ENCODE results near the gene RICTOR.
"Not testable (repeated sequence)": the region's sequence is repeated elsewhere in the genome, so short reads cannot be mapped to it uniquely, and the experiment has no call there.

The RICTOR gene

DNA sequence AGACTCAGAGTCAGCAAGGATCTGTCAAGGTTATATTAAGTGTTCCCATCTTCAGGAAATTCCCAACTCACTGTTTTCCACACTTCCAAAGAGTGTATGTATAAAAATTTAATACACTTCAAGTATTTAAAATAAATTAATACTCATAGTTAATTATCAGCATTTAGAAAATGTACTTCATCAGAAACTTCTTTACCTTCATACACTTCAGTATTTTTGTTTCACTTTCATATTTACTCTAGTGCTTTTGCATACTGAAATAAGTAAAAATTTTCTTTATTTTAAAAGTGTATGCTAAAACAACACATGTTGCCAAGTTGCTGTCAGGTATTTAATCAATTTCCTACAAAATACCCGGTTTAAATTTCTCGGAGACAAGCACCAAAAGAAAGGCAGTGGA, 16.5 kb downstream of the RICTOR start:
- H3K4me3 ChIP-seq (ENCODE audit: low read depth, low read length), result no peak overlapping the region

GRCh38 chr5:39055768-39056398, 18.3 kb downstream of the RICTOR start:
- no peak overlapping the region for H3K4me3 ChIP-seq (ENCODE audit: low read depth, low read length)

GRCh38 chr5:39055027-39055767, 19.0 kb downstream of the RICTOR start:
- H3K4me3 ChIP-seq (ENCODE audit: low read depth, low read length), result no peak overlapping the region

GRCh38 chr5:39053189-39053588, 21.0 kb downstream of the RICTOR start:
- H3K4me3 ChIP-seq (ENCODE audit: low read depth, low read length), result no peak overlapping the region

- no peak overlapping the region for H3K4me3 ChIP-seq (ENCODE audit: low read depth, low read length)
Measured at GRCh38 chr5:39052141-39052540, 22.1 kb downstream of the RICTOR start.

DNA sequence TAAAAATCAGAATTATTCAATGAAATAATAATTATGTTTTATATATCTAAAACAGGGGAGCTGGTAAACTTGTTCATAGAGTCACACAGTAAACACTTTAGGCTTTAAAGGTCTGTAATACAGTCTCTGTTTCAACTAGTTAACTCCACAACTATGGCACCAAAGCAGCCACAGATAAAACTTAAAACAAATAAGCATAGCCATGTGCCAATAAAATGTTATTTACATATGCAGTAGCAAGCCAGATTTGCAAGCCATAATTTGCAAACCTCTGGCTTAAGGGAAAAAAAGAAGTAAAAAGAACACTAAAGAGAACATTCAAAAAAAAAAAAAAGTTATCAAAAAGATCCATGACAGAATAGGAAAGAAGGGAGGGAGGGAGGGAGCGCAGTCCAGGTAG, 24.9 kb downstream of the RICTOR start:
- H3K4me3 ChIP-seq (ENCODE audit: low read depth, low read length), result no peak overlapping the region

- no peak overlapping the region for H3K4me3 ChIP-seq (ENCODE audit: low read depth, low read length)
Measured at GRCh38 chr5:39040875-39041274, 33.3 kb downstream of the RICTOR start.

GRCh38 chr5:39034493-39034892, 39.7 kb downstream of the RICTOR start:
- not testable (repeated sequence) for H3K4me3 ChIP-seq (ENCODE audit: low read depth, low read length)

DNA sequence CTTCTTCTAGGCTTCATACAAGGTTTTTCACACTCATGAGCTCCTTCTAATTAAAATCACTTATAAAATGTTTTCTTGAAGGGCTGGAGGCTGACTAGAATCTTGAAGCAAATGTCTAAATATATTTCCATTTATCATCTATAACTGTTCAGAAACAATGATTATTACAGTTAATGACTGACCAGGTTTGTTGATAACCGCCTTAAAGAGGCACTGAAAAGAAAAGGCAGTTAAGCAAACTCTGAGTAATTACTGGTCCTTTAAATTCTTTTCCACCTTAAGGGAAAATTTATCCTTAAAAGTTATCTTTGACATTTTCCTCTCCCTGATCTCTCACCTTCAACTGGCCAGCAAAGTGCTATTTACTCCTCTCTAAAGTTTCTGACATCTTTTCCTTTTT, 43.2 kb downstream of the RICTOR start:
- H3K4me3 ChIP-seq (ENCODE audit: low read depth, low read length), result no peak overlapping the region

DNA sequence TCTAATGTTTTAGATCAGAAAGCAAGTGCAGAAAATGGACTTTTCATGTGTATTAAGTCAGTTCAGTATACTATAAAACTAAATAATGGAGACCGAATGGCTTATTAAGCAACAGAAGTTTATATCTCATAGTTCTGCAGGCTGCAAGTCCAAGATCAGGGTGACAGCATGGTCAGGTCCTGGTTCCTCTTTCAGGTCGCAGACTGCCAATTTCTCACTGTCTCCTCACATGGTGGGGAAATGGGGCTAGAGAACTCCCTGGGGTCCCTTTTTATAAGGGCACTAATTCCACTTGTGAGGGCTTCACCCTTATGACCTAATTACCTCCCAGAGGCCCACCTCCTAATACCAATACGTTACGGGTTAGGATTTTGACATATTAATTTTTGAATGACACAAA, 48.7 kb downstream of the RICTOR start:
- no peak overlapping the region for H3K4me3 ChIP-seq (ENCODE audit: low read depth, low read length)

DNA sequence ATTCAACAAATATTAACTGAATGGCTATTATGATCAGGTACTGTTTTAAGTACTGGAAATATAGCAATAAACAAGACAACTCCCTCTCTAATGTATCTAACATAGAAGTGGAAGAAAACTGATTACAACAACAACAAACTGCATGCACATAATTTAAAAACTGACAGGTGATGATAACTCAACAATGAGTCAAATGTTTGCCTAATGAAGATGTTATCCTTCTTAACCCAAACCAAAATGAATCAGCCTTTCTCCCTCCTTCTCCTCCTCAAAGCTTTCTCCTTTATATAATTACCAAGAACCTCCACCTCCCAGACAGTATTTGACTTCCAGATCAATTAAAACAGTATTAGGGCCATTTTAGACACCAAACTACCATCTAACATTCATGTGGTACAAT, 49.3 kb downstream of the RICTOR start:
- no peak overlapping the region for H3K4me3 ChIP-seq (ENCODE audit: low read depth, low read length)

GRCh38 chr5:39024005-39024404, 50.2 kb downstream of the RICTOR start:
- no peak overlapping the region for H3K4me3 ChIP-seq (ENCODE audit: low read depth, low read length)

- no peak overlapping the region for H3K4me3 ChIP-seq (ENCODE audit: low read depth, low read length)
Measured at GRCh38 chr5:39023121-39023520, 51.1 kb downstream of the RICTOR start.

DNA sequence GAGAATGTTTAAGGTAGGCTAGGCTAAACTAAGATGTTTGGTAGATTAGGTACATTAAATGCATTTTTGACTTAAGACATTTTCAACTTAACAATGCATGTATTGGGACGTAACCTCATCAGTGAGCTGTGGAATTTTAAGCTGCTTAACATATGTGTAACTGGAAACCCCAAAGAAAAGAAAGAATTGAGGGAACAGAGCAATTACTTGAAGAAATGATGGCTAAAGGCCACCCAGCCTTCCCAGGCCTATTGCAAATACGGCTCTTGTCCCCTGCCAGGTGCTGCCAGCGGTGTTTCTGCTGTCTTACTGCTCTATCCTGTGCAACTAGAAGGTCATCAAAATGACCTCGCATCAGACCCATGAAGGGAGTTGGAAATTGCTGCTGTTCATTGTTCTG, 52.0 kb downstream of the RICTOR start:
- no peak overlapping the region for H3K4me3 ChIP-seq (ENCODE audit: low read depth, low read length)

GRCh38 chr5:39021413-39021812, 52.8 kb downstream of the RICTOR start:
- no peak overlapping the region for H3K4me3 ChIP-seq (ENCODE audit: low read depth, low read length)

DNA sequence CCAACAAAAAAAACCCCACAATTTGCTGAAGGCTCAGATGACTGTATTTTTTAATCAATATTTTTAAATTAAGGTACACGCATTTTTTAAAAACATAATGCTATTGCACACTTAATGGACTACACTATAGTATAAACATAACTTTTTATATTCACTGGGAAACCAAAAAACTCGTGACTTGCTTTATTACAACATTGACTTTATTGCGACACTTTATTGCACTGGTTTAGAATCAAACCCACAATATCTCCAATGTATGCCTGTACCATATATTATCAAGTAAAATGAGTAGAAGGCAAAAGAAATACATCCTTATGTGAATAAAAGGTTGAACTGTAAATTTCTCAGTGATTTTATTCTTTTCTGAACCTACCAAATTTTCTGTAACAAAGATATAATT, 53.7 kb downstream of the RICTOR start:
- H3K4me3 ChIP-seq (ENCODE audit: low read depth, low read length), result no peak overlapping the region

DNA sequence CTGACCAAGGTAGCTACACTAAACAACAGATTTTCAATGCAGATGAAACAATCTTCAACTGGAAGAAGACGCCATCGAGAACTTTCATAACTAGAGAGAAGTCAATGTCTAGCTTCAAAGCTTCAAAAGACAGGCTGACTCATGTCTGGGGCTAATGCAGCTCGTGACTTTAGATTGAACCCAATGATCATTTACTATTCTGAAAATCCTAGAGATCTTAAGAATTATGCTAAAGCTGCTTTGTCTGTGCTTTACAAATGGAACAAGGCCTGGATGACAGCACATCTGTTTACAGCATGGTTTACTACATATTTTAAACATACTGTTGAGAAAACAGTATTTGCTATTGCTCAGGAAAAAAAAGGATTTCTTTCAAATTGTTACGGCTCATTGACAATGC, 54.9 kb downstream of the RICTOR start:
- no peak overlapping the region for H3K4me3 ChIP-seq (ENCODE audit: low read depth, low read length)

- H3K4me3 ChIP-seq (ENCODE audit: low read depth, low read length), result no peak overlapping the region
Measured at GRCh38 chr5:39017504-39017903, 56.7 kb downstream of the RICTOR start.

- no peak overlapping the region for H3K4me3 ChIP-seq (ENCODE audit: low read depth, low read length)
Measured at GRCh38 chr5:39016587-39017275, 57.5 kb downstream of the RICTOR start.

GRCh38 chr5:39015743-39016586, 58.2 kb downstream of the RICTOR start:
- H3K4me3 ChIP-seq (ENCODE audit: low read depth, low read length), result no peak overlapping the region

DNA sequence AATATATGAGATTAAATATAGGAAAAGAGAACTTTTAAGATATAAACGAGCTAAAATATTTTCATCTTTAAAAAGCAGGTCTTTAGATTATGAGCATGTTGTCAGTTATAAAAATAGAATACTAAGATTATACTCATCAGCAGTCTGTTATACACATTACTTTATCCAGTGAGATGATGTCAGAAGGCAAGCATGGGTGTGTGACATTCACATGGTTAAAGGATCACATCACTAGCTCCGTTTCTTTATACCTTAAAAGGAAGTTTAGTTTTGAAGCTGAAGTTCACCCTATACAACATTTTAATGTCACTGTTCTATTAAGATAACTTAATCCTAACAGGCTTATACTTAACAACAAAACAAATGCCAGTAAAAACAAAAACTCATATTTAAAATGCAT, 59.6 kb downstream of the RICTOR start:
- no peak overlapping the region for H3K4me3 ChIP-seq (ENCODE audit: low read depth, low read length)
